Measurements from ENCODE around the gene LYPD5.
A peak's percentile ranks its signal among the peaks of the same experiment; 100 is the strongest.
"Not testable (repeated sequence)": the region's sequence is repeated elsewhere in the genome, so short reads cannot be mapped to it uniquely, and the experiment has no call there.

Gene LYPD5

GRCh38 chr19:43802216-43802951 is at the start of gene LYPD5:
Gene LYPD5 (minus strand): TSS chr19:43802447. CDS start chr19:43802380, 67 bp downstream.
- no peak for DNase-seq

- no peak for DNase-seq
Observed at GRCh38 chr19:43848821-43849220, 46.6 kb upstream of the LYPD5 start.

GRCh38 chr19:43847884-43848283 is 45.6 kb upstream of the LYPD5 start:
- no peak for DNase-seq

- DNase-seq, result no peak
Observed at GRCh38 chr19:43847246-43847645, 45.0 kb upstream of the LYPD5 start.

- DNase-seq, result no peak
Observed at GRCh38 chr19:43842007-43842406, 39.8 kb upstream of the LYPD5 start.

GRCh38 chr19:43839139-43839538 is 36.9 kb upstream of the LYPD5 start:
- no peak for DNase-seq

- DNase-seq, result peak; percentile 58 to 90
Observed at GRCh38 chr19:43826787-43827754, 24.8 kb upstream of the LYPD5 start, which contains the start of gene ZNF283. Gene ZNF283 (plus strand): TSS chr19:43827321. CDS start chr19:43833505, 6,184 bp downstream.

- not testable (repeated sequence) for DNase-seq
Observed at GRCh38 chr19:43824572-43824971, 22.3 kb upstream of the LYPD5 start.

GRCh38 chr19:43823856-43824255 is 21.6 kb upstream of the LYPD5 start:
- DNase-seq, result not testable (repeated sequence)

- no peak for DNase-seq
Observed at GRCh38 chr19:43820884-43821215, 18.6 kb upstream of the LYPD5 start.

- no peak for DNase-seq
Observed at GRCh38 chr19:43820098-43820883, 18.0 kb upstream of the LYPD5 start.

GRCh38 chr19:43818500-43818899 is 16.3 kb upstream of the LYPD5 start:
- no peak for DNase-seq

GRCh38 chr19:43817454-43817853 is 15.2 kb upstream of the LYPD5 start:
- not testable (repeated sequence) for DNase-seq

- DNase-seq, result no peak
Observed at GRCh38 chr19:43814663-43815352, 12.6 kb upstream of the LYPD5 start.

- DNase-seq, result no peak
Observed at GRCh38 chr19:43812688-43813087, 10.4 kb upstream of the LYPD5 start.

GRCh38 chr19:43812259-43812658 is 10.0 kb upstream of the LYPD5 start:
- no peak for DNase-seq

- no peak for DNase-seq
Observed at GRCh38 chr19:43811837-43812236, 9.6 kb upstream of the LYPD5 start.

- DNase-seq, result peak; percentile 18 to 77
Observed at GRCh38 chr19:43809762-43810696, 7.8 kb upstream of the LYPD5 start.

- DNase-seq, result no peak
Observed at GRCh38 chr19:43807651-43808050, 5.4 kb upstream of the LYPD5 start.

- no peak for DNase-seq
Observed at GRCh38 chr19:43806848-43807247, 4.6 kb upstream of the LYPD5 start.

GRCh38 chr19:43806401-43806800 is 4.2 kb upstream of the LYPD5 start:
- DNase-seq, result not testable (repeated sequence)

Data from NCI-H446 (cell line).